ENCODE data around the gene TCF19.

TCF19 gene

GRCh38 chr6:31122791-31123706 lies 35.3 kb upstream of the TCF19 start:
- TF ChIP-seq CTCF (IDR thresholded peaks at IDR 0.05; ENCODE audit: insufficient read depth, low read depth, low read length, missing control alignments): no peak
- peak; percentile 84 for DNase-seq (ENCODE audit: low read depth)
- no peak overlapping the region for H3K4me3 ChIP-seq (ENCODE audit: low read length)

GRCh38 chr6:31125162-31125561 lies 33.2 kb upstream of the TCF19 start:
- H3K4me3 ChIP-seq (ENCODE audit: low read length): no peak overlapping the region
- DNase-seq (ENCODE audit: low read depth): peak; percentile 92
- TF ChIP-seq CTCF (IDR thresholded peaks at IDR 0.05; ENCODE audit: insufficient read depth, low read depth, low read length, missing control alignments): no peak

DNA sequence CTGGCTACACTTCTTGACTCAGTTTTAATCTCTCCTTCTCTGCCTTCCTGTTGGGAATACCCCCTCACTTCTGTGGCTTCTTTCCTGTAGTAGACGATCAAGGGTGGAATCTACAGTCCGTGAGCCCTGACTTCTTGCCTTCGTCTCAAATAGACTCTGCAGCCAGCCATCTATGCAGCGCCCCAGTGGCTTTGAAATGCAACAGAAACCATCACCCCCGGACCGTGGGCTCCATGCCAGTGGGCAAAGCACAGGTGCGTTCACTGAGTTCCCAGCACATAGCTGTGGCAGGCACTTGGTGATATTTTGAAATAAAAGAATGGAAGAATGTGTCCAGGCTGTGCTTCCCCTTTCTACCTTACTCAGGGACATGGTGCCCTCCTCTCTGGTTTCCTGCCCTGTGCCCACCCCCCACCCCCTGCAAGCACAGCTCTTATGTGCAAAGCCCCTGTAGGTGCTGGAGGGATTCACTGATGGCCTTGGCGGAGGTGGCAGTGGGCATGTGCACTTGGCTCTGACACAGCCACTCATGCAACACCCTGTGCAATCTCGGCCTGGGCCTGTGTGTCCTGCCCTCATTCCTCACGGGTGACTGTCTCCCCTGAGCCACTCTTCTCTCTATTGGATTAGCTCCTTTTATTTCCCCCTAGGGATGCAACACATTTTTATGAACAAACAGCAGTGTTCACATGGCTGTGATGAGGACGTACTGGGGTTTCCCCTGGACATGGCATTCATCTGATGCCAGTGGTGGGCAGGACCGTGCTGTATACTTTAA lies 32.6 kb upstream of the TCF19 start:
- no peak for TF ChIP-seq CTCF (IDR thresholded peaks at IDR 0.05; ENCODE audit: insufficient read depth, low read depth, low read length, missing control alignments)
- peak; percentile 97 for DNase-seq (ENCODE audit: low read depth)
- H3K4me3 ChIP-seq (ENCODE audit: low read length): no peak overlapping the region

DNA sequence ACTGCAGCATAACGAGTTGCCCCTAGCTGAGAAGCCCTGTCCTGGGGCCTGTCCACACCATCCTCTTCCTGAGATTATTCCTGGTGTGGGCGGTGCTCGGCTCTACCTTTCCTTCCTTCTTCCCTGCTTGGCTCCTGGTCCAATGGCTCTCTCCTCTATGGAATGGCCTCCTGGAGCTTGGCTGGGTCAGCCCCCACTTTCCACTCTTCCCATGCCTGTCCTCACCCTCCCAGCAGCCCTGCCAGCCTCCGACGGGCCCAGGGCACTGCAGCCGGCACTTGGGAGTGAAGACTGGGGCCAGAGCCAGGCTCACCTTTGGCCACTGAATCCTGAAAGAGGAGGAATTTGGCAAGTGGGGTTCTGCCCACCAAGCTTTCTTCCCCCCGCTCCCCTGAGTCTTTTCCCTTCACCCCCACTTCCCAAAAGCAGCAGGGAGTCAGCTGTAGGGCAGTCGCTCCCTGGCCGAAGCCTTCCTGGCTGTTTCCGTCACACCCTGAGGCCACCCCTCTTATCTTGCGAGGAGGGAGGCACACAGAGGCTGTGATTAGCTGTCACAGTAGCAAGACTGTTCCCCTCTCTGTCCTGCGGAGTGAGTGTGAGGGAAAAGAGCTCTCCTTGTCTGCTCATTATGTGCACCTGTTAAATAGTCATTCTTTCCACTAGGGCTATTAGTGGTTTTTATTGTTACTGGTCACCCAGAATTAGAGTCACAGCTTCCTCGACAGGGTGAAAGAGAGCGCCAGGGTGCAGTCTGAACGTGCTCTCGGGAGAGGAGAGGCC lies 31.8 kb upstream of the TCF19 start:
- TF ChIP-seq CTCF (IDR thresholded peaks at IDR 0.05; ENCODE audit: insufficient read depth, low read depth, low read length, missing control alignments): no peak
- H3K4me3 ChIP-seq (ENCODE audit: low read length): no peak overlapping the region
- DNase-seq (ENCODE audit: low read depth): no peak

- no peak overlapping the region for H3K4me3 ChIP-seq (ENCODE audit: low read length)
- peak; percentile 64 for DNase-seq (ENCODE audit: low read depth)
- peak; percentile 92 for TF ChIP-seq CTCF (IDR thresholded peaks at IDR 0.05; ENCODE audit: insufficient read depth, low read depth, low read length, missing control alignments)
Measured at GRCh38 chr6:31128093-31128676, 30.2 kb upstream of the TCF19 start.

DNA sequence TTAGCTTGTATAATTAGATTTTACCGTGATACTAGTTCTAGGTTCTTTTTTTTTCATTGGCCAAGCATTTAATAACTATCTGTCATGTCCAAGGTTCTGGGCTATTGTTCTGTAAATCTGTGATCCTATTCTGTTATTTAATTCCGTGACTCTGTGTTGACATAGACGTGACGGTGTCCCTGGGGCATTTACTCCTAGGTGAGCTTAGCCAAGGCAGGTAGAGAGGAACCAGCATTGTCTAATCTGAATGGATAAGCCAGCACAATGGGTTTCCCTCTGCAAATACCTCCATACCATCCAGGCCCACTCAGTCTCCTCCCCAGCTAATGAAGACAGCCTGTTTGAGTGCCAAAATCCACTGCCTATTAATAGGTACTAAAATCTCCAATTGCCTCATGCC lies 29.3 kb upstream of the TCF19 start:
- no peak for TF ChIP-seq CTCF (IDR thresholded peaks at IDR 0.05; ENCODE audit: insufficient read depth, low read depth, low read length, missing control alignments)
- DNase-seq (ENCODE audit: low read depth): peak; percentile 40
- H3K4me3 ChIP-seq (ENCODE audit: low read length): no peak overlapping the region
